Activated T-cell treated with anti-CD3 and anti-CD28 coated beads for 24 hours (primary cell): ENCODE data around the gene SLC27A1.
"Not testable (repeated sequence)": the region's sequence is repeated elsewhere in the genome, so short reads cannot be mapped to it uniquely, and the experiment has no call there.

ENCODE experiments used
- DNase-seq: peaks from one replicate; pipeline ENCODE4 v3.0.0-alpha.2; 2020; ENCODE audit warnings: low read depth

SLC27A1 gene

DNA sequence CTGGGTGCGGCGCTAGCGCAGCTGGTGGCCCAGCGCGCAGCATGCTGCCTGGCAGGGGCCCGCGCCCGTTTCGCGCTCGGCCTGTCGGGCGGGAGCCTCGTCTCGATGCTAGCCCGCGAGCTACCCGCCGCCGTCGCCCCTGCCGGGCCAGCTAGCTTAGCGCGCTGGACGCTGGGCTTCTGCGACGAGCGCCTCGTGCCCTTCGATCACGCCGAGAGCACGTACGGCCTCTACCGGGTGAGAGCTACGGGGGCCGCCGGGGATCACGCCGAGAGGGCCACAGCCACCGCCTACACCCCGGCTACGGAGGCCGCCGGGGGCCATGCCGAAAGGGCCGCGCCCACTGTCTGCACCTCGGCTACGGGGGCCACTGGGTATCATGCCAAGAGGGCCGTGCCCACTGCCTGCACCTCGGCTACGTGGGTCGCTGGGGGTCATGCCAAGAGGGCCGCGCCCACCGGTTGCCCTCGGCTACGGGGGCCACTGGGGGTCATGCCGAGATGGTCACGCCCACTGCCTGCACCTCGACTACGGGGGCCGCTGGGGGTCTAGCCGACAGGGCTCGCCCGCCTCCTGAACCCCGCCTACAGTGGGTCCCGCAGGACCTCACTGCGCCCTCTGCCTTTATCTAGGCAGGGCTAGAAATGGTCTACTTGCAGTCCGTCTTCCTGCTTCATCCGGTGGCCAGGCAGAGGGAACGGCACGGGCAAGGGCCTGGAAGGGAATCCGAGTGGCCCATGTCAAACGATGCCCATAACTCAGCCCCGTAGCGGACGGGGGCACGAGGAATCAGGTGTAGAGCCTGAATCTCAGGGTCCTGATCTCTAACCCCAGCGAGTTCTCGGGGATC, 41.6 kb downstream of the SLC27A1 start:
- peak; percentile 78 for DNase-seq

DNA sequence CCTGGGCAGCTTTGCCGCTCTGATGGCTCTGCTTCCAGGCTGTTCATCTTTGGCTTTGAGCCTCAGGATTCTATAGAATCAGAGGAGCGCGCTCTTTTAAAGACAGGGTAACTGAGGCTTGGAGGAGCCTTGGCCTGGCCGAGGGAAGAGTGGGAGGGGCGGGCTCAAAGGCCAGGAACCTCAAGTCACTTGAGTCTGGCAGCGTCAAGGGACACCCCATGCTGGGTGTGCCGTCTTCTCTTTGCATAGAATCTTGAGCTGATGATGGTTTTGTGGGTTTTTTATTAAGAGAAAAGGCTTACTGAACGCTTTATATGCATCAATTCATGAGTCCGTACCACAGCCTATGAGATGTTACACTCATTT, 42.2 kb downstream of the SLC27A1 start:
- DNase-seq, result no peak

- DNase-seq, result no peak
Observed at GRCh38 chr19:17515408-17516149, 45.3 kb downstream of the SLC27A1 start.

- DNase-seq, result no peak
Observed at GRCh38 chr19:17517898-17518297, 47.6 kb downstream of the SLC27A1 start.

DNA sequence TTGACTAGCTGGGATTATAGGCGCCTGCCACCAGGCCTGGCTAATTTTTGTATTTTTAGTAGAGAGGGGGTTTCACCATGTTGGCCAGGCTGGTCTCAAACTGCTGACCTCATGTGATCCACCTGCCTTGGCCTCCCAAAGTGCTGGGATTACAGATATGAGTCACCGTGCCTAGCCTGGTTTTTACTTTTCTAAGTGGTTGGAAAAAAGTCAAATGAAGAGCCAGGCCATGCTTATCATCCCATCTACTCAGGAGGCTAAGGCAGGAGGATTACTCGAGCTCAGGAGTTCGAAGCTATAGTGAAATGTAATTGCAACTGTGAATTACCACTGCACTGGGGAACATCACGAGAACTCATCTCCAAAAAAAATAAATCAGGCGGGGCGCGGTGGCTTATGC, 48.3 kb downstream of the SLC27A1 start:
- not testable (repeated sequence) for DNase-seq

DNA sequence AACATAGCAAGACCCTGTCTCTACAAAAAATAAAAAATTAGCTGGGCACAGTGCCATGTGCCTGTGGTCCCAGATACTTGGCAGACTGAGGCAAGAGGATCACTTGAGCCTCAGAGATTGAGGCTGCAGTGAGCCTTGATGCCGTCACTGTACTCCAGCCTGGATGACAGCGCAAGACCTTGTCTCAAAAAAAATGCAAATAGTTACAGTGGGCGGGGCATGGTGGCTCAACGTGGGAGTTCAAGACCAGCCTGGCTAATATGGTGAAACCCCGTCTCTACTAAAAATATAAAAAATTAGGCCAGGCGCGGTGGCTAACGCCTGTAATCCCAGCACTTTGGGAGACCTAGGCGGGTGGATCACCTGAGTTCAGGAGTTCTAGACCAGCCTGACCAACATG, 49.6 kb downstream of the SLC27A1 start:
- no peak for DNase-seq

DNA sequence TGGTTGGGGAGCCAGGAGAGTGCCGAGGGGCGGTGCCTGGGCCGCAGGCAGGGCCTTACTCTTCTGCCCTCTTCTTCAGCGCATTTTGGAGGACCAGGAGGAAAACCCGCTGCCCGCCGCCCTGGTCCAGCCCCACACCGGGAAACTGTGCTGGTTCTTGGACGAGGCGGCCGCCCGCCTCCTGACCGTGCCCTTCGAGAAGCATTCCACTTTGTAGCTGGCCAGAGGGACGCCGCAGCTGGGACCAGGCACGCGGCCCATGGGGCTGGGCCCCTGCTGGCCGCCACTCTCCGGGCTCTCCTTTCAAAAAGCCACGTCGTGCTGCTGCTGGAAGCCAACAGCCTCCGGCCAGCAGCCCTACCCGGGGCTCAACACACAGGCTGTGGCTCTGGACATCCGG, 50.5 kb downstream of the SLC27A1 start:
- DNase-seq, result no peak

GRCh38 chr19:17522988-17523872, 52.9 kb downstream of the SLC27A1 start:
- DNase-seq, result peak; percentile 41

- no peak for DNase-seq
Observed at GRCh38 chr19:17524651-17525050, 54.3 kb downstream of the SLC27A1 start.

DNA sequence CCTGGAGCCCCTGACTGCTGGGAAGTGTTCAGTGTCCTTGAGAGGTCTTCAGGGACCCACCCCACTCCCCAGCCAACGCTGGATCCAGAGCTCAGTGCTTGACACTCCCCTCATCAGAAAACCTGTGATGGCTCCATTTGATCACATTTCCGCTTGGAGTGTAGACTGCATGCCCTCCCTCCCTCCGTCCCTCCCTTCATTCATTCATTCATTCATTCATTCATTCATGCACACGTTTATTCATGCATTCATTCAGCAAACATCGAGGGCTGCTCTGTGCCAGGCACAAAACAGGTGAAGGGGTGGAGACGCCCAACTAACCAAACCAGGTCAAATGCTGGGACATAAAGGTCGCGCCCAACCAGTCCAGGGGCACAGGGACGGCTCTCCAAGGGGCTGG, 54.8 kb downstream of the SLC27A1 start:
- no peak for DNase-seq

DNA sequence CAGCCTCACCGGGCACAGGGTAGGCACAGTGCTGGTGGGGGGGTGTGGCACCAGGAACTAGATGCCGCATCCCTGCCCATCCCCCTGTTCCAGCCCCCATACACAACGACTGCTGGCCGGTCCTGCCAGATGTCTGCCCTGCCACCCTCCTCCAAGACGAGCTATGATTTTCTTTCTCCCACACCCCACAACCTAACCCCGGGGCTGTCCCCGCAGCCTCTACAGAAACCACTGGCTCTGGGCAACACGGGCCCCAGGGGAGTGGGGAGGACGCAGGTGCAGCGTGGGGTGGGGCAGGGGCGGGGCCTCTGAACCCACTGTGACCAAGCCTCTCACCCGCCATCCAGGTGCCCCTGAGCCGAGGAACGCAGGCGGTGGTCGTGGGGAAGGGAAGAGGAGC, 56.6 kb downstream of the SLC27A1 start:
- DNase-seq, result no peak

- no peak for DNase-seq
Observed at GRCh38 chr19:17527326-17527725, 57.0 kb downstream of the SLC27A1 start.

GRCh38 chr19:17528610-17529009, 58.3 kb downstream of the SLC27A1 start:
- no peak for DNase-seq

GRCh38 chr19:17529239-17530158, 59.2 kb downstream of the SLC27A1 start:
- no peak for DNase-seq

DNA sequence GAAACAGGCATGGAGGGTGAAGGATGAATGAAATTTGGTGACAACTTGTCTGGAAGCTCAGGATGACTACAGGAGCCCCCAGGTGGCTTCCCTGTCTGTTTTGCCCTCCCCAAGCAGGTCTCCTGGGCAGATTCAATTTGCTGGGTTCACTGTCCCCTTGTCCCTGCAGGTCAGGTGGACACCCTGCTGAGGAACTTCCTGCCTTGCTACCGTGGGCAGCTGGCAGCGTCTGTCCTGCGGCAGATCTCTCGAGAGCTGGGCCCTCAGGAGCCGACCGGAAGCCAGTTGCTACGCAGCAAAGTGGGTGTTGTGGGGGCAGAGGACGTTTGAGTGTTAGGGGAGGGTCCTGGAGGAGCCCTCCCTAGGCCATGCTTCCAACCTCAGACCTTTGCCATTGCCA, 60.3 kb downstream of the SLC27A1 start:
- DNase-seq, result no peak

DNA sequence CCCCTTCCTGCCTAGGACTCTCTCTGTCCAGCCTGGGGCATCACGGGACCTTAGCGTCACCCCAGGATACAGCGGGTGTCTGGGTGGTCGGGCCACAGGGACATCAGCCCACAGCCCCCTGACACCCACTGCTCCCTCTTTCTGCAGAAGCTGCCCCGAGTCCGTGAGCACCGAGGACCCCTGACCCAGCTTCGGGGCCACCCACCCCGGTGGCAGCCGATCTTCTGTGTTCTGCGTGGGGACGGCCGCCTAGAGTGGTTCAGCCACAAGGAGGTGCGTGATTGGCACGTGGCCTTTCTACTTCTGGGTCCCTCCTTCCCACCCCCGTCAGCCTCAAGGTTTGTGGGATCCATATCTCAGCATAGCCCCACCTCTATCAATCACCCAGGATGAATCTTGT, 61.8 kb downstream of the SLC27A1 start:
- no peak for DNase-seq

DNA sequence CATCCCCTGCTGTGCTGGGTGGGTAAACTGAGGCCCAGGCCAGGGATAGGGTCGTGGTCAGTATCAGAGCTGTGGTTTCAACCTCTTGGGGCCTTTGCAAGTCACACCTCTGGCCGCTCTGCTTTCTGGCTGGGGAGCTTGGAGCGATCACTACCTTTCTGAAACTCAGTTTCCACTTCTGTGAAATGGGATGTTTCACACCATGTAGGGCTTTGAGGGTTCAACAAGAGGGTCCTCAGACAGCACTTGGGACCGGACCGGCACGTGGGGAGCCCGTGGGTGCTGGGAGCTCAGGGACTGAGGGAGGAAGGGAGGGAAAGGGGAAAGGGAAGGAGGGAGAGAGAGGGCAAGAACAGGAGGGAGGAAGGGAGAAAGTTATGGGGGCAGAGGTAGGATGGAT, 62.2 kb downstream of the SLC27A1 start:
- no peak for DNase-seq

- no peak for DNase-seq
Observed at GRCh38 chr19:17534767-17535166, 64.4 kb downstream of the SLC27A1 start.

- no peak for DNase-seq
Observed at GRCh38 chr19:17536955-17537354, 66.6 kb downstream of the SLC27A1 start.

DNA sequence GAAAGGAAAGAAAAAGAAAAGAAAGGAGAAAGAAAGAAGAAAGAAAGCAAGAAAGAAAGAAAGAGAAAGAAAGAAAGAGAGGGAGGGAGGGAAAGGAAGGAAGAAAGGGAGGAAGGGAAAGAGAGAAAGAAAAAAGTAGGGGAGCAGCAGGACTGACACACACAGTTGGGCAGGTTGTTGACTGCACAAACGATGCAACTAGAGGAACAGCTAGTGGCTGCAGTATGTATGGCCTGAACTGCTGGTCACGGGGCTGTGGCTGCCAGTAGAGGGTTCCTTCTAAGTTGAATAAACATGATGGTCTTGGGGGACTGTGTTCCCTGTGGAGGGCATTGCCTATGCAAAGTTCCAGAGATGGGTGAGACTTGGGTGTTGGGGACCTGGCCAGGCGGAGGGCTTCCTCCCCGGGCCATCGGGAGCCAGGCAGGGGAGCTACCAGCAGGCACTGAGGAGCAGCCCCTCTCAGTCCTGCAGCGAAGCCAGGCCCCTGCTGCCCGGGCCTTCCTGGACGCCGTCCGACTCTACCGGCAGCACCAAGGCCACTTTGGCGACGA, 68.4 kb downstream of the SLC27A1 start:
- DNase-seq, result no peak
